Breast epithelium (tissue), 4 donors: ENCODE data around the gene MUC4. TPM values are rescaled to one million over a fixed set of nuclear protein-coding genes. Genes with fewer than 3 reads are reported as not detected.
A peak's percentile ranks its signal among the peaks of the same experiment; 100 is the strongest.

Source experiments
- DNase-seq, 2 donors: peaks; one replicate each; pipeline ENCODE4 v3.0.0-alpha.2; 2019; ENCODE audit warnings: low spot score in 2 of 2
- H3K27ac ChIP-seq, 2 donors: fragments of 200-600 bp; sonication (generic) in 1 of 2; one replicate each; pipeline ENCODE4 v1.5.1; 2016 to 2019; ENCODE audit warnings: mild to moderate bottlenecking in 1 of 2
- H3K27me3 ChIP-seq, 2 donors: fragments of 200-600 bp; sonication (generic) in 1 of 2; one replicate each; pipeline versions ENCODE4 v1.5.1 to v1.6.0; 2017 to 2019; ENCODE audit warnings: control low read depth in 1 of 2, mild to moderate bottlenecking in 1 of 2
- H3K36me3 ChIP-seq: fragments of 200-600 bp; one replicate; pipeline ENCODE4 v1.5.1; 2019
- H3K4me1 ChIP-seq, 2 donors: fragments of 200-600 bp; sonication (generic); one replicate each; pipeline ENCODE4 v1.5.1; 2016 to 2019; ENCODE audit warnings: control low read depth in 1 of 2
- H3K4me3 ChIP-seq, 3 donors: fragments of 200-600 bp; sonication (generic); 1 replicate in 2 of 3; 2 replicates in 1 of 3; pipeline ENCODE4 v1.5.1; 2016 to 2019; ENCODE audit warnings: mild to moderate bottlenecking in 3 of 3, moderate library complexity in 2 of 3
- H3K9me3 ChIP-seq, 2 donors: fragments of 200-600 bp; sonication (generic) in 1 of 2; one replicate each; pipeline ENCODE4 v1.5.1; 2016 to 2019; ENCODE audit warnings: control low read depth in 1 of 2
- POLR2A ChIP-seq: fragments of 450-650 bp; IDR thresholded peaks from one replicate; pipeline ENCODE4 v1.6.1; 2016; ENCODE audit warnings: antibody characterized with exemption, mild to moderate bottlenecking, moderate library complexity
- POLR2AphosphoS5 ChIP-seq, 3 donors: sonication (generic); formaldehyde crosslinking; IDR thresholded peaks; one replicate each; pipeline ENCODE4 v1.6.1; 2017; ENCODE audit warnings: antibody characterized with exemption in 3 of 3
- intact Hi-C: fragments of 100-400 bp; cut with DNase I; formaldehyde crosslinking; loops from one replicate; pipeline ENCODE4 v1.15.1; 2023; ENCODE audit warnings: low total_unique reads
- total RNA-seq, 3 donors: library from RNA; depleted of rRNA; stranded (reverse); fragments of >200 nt; gene quantifications; one replicate each; pipeline ENCODE4 v1.1.0, GENCODE V29; 2016
- TF ChIP-seq, protein P1 (sequence below), 3 donors: fragments of 450-650 bp; IDR thresholded peaks; one replicate each; pipeline ENCODE4 v1.5.1; 2016 to 2017; ENCODE audit warnings: antibody characterized with exemption in 3 of 3, mild to moderate bottlenecking in 3 of 3, moderate library complexity in 3 of 3

Gene MUC4
- total RNA-seq, 3 donors from 2014 or later, result under 0.01 to 1.3 TPM; not detected in 1

GRCh38 chr3:195845483-195845882 lies 33.8 kb upstream of the MUC4 start:
- H3K27me3 ChIP-seq, result no peaks in the 10 kb centered on the region
- H3K9me3 ChIP-seq, result no peaks in the 10 kb centered on the region
- H3K27ac ChIP-seq, result no peak overlapping the region
- H3K4me3 ChIP-seq, result no peak overlapping the region
- H3K4me1 ChIP-seq, result no peaks in the 10 kb centered on the region
- intact Hi-C loops, result no loop called here
- TF ChIP-seq POLR2A (no peak), POLR2AphosphoS5 (IDR thresholded peaks at IDR 0.05) (no peak)
- TF ChIP-seq, protein P1, sequence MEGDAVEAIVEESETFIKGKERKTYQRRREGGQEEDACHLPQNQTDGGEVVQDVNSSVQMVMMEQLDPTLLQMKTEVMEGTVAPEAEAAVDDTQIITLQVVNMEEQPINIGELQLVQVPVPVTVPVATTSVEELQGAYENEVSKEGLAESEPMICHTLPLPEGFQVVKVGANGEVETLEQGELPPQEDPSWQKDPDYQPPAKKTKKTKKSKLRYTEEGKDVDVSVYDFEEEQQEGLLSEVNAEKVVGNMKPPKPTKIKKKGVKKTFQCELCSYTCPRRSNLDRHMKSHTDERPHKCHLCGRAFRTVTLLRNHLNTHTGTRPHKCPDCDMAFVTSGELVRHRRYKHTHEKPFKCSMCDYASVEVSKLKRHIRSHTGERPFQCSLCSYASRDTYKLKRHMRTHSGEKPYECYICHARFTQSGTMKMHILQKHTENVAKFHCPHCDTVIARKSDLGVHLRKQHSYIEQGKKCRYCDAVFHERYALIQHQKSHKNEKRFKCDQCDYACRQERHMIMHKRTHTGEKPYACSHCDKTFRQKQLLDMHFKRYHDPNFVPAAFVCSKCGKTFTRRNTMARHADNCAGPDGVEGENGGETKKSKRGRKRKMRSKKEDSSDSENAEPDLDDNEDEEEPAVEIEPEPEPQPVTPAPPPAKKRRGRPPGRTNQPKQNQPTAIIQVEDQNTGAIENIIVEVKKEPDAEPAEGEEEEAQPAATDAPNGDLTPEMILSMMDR (IDR thresholded peaks at IDR 0.05), result no peak
- H3K36me3 ChIP-seq, result no peaks in the 10 kb centered on the region
- DNase-seq, result no peak

DNA sequence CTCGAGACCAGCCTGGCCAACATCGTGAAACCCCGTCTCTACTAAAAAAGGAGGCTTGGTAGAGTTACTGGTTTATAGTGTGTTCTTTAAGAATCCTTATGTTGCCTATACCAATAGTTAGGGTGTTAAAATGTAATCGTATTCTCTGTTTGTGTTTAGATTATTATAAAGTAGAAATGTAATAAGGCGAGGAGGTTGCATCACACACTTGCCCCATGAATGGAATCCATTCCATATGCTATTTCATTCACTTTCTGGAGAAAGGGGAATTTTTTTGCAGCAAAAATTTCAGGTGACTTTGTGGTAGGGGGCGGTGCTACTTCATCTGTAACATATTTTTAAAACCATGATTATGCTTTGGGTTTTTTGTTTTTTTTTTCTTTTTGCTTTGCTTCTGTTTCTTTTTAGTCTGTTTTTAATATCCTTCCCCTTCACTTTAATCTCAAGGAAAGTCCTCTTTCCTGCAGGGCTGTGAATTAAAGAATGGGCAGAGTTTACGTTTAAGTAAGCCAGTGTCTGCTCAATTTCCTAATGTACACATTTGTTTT lies 33.0 kb upstream of the MUC4 start:
- H3K4me3 ChIP-seq, result no peak overlapping the region
- H3K9me3 ChIP-seq, result no peaks in the 10 kb centered on the region
- intact Hi-C loops, result no loop called here
- H3K27ac ChIP-seq, result no peak overlapping the region
- no peaks in the 10 kb centered on the region for H3K27me3 ChIP-seq
- TF ChIP-seq POLR2AphosphoS5 (IDR thresholded peaks at IDR 0.05), result no peak
- TF ChIP-seq POLR2A, result no peak
- TF ChIP-seq, protein P1 (IDR thresholded peaks at IDR 0.05), result no peak
- DNase-seq, result no peak
- no peaks in the 10 kb centered on the region for H3K36me3 ChIP-seq
- no peaks in the 10 kb centered on the region for H3K4me1 ChIP-seq

- peak in 1 of 2 donors; percentile 66 for DNase-seq
- Histone ChIP-seq H3K4me3 (no peak overlapping the region), H3K27me3 (no peaks in the 10 kb centered on the region), H3K4me1 (no peaks in the 10 kb centered on the region), H3K27ac (no peak overlapping the region), H3K9me3 (no peaks in the 10 kb centered on the region), H3K36me3 (no peaks in the 10 kb centered on the region)
- intact Hi-C loops, result no loop called here
- TF ChIP-seq, protein P1 (IDR thresholded peaks at IDR 0.05), result no peak
- TF ChIP-seq POLR2A (no peak), POLR2AphosphoS5 (IDR thresholded peaks at IDR 0.05) (no peak)
These were observed 27.7 kb upstream of the MUC4 start for GRCh38 chr3:195839260-195840010.

- Histone ChIP-seq H3K27ac (no peak overlapping the region), H3K4me1 (no peaks in the 10 kb centered on the region), H3K27me3 (no peaks in the 10 kb centered on the region), H3K36me3 (no peaks in the 10 kb centered on the region), H3K4me3 (no peak overlapping the region), H3K9me3 (no peaks in the 10 kb centered on the region)
- TF ChIP-seq, protein P1 (IDR thresholded peaks at IDR 0.05), result no peak
- TF ChIP-seq POLR2A (no peak), POLR2AphosphoS5 (IDR thresholded peaks at IDR 0.05) (no peak)
- no peak for DNase-seq
- intact Hi-C loops, result no loop called here
These were observed 27.0 kb upstream of the MUC4 start for GRCh38 chr3:195838714-195839113.

GRCh38 chr3:195836476-195837135 lies 24.9 kb upstream of the MUC4 start:
- intact Hi-C loops, result no loop called here

More at GRCh38 chr3:195836476-195837135, 24.9 kb upstream of the MUC4 start:
- H3K9me3 ChIP-seq, result no peaks in the 10 kb centered on the region
- no peak for DNase-seq
- no peak overlapping the region for H3K4me3 ChIP-seq
- H3K27ac ChIP-seq, result no peak overlapping the region
- H3K4me1 ChIP-seq, result no peaks in the 10 kb centered on the region
- no peak for TF ChIP-seq POLR2A
- TF ChIP-seq POLR2AphosphoS5 (IDR thresholded peaks at IDR 0.05), result no peak
- TF ChIP-seq, protein P1 (IDR thresholded peaks at IDR 0.05), result no peak
- H3K27me3 ChIP-seq, result no peaks in the 10 kb centered on the region
- H3K36me3 ChIP-seq, result no peaks in the 10 kb centered on the region
